GM20000 (cell line): ENCODE measurements around the gene IGSF21.

Experiments used
- DNase-seq: peaks from one replicate; pipeline ENCODE4 v3.0.0; 2012; ENCODE audit warnings: low spot score
- TF ChIP-seq, protein P1 (sequence below): IDR thresholded peaks from 2 replicates; pipeline ENCODE4 v1.5.1; 2012; ENCODE audit warnings: mild to moderate bottlenecking, control low read depth; ENCODE audit errors: extremely low read depth, missing control alignments

The IGSF21 gene

DNA sequence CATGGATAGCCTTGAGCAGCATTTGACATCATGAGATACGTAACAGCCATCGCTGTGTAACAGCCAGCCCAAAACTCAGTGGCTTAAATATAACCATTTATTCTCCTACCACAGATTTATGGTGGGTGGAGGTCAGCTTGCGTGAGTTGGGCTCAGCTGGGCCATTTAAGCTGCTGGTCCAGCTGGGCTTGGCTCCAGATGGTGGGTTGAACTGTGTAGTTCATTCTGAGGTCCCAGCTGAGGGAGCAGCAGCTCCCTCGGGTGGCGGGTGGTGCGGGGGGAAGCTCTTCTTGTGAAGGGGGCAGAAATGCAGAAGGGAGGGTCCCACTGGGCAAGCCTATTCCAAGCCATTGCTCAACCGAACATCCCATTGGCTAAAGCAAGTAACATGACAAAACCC, 75.9 kb downstream of the IGSF21 start:
- TF ChIP-seq, protein P1, sequence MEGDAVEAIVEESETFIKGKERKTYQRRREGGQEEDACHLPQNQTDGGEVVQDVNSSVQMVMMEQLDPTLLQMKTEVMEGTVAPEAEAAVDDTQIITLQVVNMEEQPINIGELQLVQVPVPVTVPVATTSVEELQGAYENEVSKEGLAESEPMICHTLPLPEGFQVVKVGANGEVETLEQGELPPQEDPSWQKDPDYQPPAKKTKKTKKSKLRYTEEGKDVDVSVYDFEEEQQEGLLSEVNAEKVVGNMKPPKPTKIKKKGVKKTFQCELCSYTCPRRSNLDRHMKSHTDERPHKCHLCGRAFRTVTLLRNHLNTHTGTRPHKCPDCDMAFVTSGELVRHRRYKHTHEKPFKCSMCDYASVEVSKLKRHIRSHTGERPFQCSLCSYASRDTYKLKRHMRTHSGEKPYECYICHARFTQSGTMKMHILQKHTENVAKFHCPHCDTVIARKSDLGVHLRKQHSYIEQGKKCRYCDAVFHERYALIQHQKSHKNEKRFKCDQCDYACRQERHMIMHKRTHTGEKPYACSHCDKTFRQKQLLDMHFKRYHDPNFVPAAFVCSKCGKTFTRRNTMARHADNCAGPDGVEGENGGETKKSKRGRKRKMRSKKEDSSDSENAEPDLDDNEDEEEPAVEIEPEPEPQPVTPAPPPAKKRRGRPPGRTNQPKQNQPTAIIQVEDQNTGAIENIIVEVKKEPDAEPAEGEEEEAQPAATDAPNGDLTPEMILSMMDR, result no peak
- no peak for DNase-seq

DNA sequence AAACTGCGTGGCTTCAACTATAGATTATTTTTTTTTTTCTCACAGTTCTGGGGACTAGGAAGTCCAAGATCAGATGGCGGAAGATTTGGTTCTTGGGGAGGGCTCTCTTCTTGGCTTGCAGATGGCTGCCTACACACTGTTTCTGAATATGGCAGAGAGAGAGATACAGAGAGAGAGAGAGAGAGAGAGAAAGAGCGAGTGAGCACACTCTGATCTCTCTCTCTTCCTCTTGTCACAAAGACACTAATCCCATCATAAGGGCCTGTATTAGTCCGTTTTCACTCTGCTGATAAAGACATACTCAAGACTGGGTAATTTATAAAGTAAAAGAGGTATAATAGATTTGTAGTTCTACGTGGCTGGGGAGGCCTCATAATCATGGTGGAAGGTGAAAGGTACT, 79.5 kb downstream of the IGSF21 start:
- DNase-seq, result no peak
- TF ChIP-seq, protein P1, result no peak

DNA sequence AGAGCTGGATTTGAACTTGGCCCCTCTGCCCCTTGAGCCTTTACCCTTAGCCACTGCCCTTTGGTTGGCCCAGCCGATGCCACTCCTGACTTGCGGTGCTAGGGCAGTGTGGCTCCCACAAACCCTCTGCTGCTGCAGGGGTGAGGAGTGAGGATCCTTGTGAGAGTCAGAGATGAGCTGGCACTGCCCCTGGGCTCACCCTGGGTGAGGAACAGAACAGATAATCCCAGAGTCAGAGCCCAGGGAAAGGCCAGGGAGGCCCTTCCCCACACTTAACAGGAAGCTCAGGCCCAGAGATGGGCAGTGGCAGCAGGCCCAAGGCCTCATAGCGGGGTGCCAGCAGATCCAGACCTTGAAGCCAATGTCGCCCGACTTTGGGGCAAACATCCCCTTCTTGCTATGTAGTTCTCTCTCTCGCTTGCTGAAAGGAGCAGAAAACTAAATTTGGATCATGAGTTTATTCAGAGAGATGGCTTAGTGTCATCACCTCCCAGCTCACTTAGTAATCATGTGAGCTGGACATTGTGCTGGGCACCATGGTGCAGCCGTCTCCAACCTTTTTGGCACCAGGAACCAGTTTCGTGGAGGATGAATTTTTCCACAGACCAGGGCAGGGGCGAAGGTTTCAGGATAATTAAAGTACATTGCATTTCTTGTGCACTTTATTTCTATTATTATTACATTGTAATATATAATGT, 81.4 kb downstream of the IGSF21 start:
- TF ChIP-seq, protein P1, result no peak
- DNase-seq, result no peak

DNA sequence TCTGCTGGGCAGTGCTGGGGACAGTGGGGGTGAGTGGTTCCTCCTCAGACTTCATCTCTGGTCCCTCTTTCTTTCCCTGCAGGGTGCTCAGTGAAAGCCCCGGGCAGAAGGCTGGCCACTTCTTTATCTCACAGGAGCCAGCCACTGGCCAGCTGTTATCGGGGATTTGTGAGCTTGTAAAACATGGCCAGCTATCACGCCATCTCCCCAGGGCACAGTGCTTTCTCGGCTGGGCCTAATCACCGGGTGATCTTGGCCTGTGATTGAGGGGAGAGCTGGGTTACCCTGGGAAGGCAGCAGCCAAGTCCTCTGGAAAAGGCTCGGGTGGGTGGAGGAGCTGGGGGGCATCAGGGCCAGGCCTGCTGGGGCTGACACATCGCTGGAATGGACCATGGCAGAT, 83.0 kb downstream of the IGSF21 start:
- DNase-seq, result no peak
- TF ChIP-seq, protein P1, result no peak

DNA sequence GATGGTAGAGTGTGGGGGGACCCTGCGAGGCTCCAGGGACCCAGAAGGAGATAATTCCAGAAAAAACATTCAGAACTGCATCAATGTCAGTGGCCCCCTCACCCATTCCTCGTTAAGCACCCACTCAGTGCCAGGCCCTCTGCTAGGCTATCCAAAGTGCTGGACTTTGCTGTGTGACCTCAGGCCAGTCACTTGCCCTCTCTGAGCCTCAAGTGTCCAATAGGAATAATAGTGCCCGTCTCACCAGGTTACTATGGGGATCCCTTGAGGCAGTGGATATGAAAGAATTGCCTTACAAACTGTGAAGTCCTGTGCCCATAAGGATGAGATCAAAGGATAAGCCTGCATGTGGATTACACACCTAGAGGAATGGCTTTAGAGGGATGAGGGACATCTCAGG, 83.4 kb downstream of the IGSF21 start:
- TF ChIP-seq, protein P1, result no peak
- no peak for DNase-seq

DNA sequence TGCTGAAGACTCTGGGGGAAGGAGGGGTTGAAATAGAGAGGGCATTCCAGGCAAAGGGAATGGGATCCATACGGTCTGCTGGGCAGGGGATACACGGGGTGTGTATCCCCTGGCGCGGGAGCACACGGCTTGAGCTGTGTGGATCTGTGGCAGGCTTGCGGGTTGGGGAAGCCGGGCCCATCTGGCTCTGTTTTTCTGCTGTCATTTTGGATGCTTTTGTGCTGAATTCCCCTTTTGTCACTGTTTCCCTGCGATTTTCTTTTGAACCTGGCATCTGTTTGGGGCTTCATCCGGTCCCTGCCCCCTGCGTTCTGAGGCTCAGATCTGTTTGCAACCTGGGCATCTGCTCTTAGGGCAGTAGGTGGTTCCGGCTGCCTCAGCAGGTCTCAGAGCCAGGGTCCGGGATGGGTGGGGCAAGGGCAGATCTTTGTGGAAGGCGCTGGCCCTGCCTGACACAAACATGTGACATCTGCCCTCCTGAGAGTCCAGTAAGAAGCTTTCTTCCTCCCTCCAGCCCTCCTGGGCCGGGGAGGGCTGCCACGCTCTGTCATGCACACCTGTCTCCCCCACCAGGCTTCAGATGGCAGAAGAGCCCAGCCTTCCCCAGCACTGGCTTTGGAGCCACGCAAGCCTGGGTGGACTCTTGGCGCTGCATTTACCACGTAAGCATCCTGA, 84.0 kb downstream of the IGSF21 start:
- TF ChIP-seq, protein P1, result no peak
- DNase-seq, result no peak

DNA sequence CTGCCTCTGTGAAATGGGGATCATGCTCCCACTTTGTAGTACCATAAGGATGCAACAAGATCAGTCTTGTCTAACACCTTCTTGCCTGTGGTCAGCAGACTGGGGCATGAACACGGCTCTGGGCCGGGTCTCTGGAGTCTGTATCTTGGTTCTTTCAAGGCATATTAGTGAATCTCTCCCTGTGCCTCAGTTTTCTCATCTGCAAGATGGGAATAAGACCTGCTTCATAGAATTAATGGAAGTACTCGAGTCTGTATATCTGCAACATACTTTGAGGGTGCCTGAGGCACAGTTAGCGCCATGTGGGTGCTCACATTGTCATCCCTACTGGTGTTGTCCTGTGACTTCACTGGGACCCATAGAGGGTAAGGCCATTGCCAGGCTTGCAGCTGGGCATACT, 84.6 kb downstream of the IGSF21 start:
- TF ChIP-seq, protein P1, result no peak
- DNase-seq, result no peak
